Right atrium auricular region (tissue), 2 donors: ENCODE data around the gene ARAF. TPM values are rescaled to one million over a fixed set of nuclear protein-coding genes. Genes with fewer than 3 reads are reported as not detected.

Experiments
- DNase-seq: peaks from one replicate; pipeline ENCODE4 v3.0.0-alpha.2; 2019; ENCODE audit warnings: low spot score
- H3K27ac ChIP-seq, 2 donors: fragments of 200-600 bp; sonication (generic); 1 replicate in 1 of 2; 2 replicates in 1 of 2; pipeline ENCODE4 v1.5.1; 2016 to 2019
- H3K27me3 ChIP-seq, 2 donors: fragments of 200-600 bp; sonication (generic); one replicate each; pipeline versions ENCODE4 v1.5.1 to v1.6.0; 2017 to 2019
- H3K36me3 ChIP-seq: fragments of 200-600 bp; sonication (generic); one replicate; pipeline ENCODE4 v1.5.1; 2016
- H3K4me1 ChIP-seq, 2 donors: fragments of 200-600 bp; sonication (generic); one replicate each; pipeline versions ENCODE4 v1.5.1 to v1.6.0; 2017 to 2019
- H3K4me3 ChIP-seq, 2 donors: fragments of 200-600 bp; sonication (generic); 1 replicate in 1 of 2; 2 replicates in 1 of 2; pipeline ENCODE4 v1.5.1; 2017 to 2019; ENCODE audit warnings: mild to moderate bottlenecking in 1 of 2, moderate library complexity in 1 of 2
- H3K9me3 ChIP-seq, 2 donors: fragments of 200-600 bp; sonication (generic); one replicate each; pipeline ENCODE4 v1.5.1; 2019
- CTCF ChIP-seq, 2 donors: fragments of 200-600 bp; sonication (generic); IDR thresholded peaks; one replicate each; pipeline ENCODE4 v1.5.1; 2019; ENCODE audit warnings: antibody characterized with exemption in 2 of 2
- total RNA-seq, 2 donors: library from RNA; depleted of rRNA; stranded (reverse); fragments of >200 nt; gene quantifications; one replicate each; pipeline ENCODE4 v1.1.0, GENCODE V29; 2016

ARAF gene
- total RNA-seq, 2 donors from 2014 or later: 41.7 to 53.9 TPM

DNA sequence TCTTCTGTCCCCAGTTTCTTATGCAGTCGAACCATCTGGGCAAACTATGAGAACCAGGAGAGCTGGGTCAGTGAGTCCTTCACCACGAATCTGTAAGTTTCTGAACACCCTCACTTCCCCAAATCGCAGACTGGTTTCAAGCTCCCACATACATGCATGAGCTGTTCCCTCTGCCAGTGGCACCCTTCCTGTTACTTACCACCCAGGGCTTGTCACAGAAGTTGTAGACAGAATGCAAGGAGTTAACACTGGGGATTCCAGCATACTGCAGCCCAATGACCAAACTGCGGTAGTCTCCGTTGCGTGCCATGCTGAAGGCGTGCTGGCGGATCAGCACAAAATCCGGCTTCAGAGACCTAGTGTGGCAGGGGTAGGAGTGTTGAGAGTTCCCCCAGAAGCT is 44.0 kb downstream of the ARAF start:
- Histone ChIP-seq H3K27ac (no peak overlapping the region), H3K4me3 (no peak overlapping the region), H3K27me3 (no peaks in the 10 kb centered on the region), H3K36me3 (no peaks in the 10 kb centered on the region), H3K9me3 (peaks cover 9 to 10% of the 10 kb centered on the region in 2 donors), H3K4me1 (no peaks in the 10 kb centered on the region)
- DNase-seq: no peak
- TF ChIP-seq CTCF (IDR thresholded peaks at IDR 0.05): no peak

DNA sequence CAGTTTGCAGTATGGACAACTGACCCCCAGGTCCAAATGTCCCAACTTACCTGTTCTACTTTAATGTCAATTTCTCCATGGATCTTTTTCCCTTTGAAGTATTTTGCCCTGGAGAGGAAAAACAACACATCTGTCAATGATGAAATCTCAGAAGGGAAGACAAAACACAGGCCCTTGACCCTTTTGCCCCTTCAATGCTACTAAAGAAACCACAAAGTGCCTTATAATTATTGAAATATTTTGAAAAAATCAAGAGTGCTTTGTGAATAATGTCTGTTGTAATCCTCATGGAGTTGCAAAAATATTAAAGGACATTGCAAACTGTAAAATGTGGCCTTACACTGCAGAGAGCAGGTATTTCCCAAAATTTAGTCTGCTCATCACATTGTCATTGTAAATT is 46.1 kb downstream of the ARAF start:
- Histone ChIP-seq H3K27ac (no peak overlapping the region), H3K36me3 (no peaks in the 10 kb centered on the region), H3K4me3 (no peak overlapping the region), H3K4me1 (no peaks in the 10 kb centered on the region), H3K9me3 (no peaks in the 10 kb centered on the region), H3K27me3 (no peaks in the 10 kb centered on the region)
- TF ChIP-seq CTCF (IDR thresholded peaks at IDR 0.05): no peak
- no peak for DNase-seq

- Histone ChIP-seq H3K4me1 (no peaks in the 10 kb centered on the region), H3K4me3 (no peak overlapping the region), H3K27ac (no peak overlapping the region), H3K36me3 (no peaks in the 10 kb centered on the region), H3K27me3 (no peaks in the 10 kb centered on the region), H3K9me3 (no peaks in the 10 kb centered on the region)
- no peak for DNase-seq
- TF ChIP-seq CTCF (IDR thresholded peaks at IDR 0.05): no peak
Observed at GRCh38 chrX:47608130-47608810, 47.3 kb downstream of the ARAF start.

DNA sequence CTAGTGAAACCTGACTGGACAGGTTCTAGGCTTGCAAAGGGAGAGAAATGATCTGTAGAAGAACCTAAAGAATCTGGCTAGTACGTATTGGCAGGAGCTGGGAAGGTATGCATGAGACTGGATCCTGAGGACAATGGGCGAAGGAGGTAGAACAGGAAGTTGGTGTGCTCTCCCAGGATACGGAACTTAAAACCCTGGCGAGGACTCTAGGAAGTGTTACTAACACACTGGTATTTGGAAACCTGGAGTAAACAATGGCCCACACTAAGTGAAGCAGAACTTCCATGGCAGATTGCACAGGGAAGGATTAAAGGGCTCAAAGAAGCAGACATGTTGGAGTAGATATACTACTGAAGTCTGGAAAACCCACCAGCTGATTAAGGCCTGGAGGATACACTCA is 49.5 kb downstream of the ARAF start:
- H3K27ac ChIP-seq: no peak overlapping the region
- H3K36me3 ChIP-seq: no peaks in the 10 kb centered on the region
- TF ChIP-seq CTCF (IDR thresholded peaks at IDR 0.05): no peak
- no peak overlapping the region for H3K4me3 ChIP-seq
- H3K9me3 ChIP-seq: no peaks in the 10 kb centered on the region
- H3K27me3 ChIP-seq: no peaks in the 10 kb centered on the region
- H3K4me1 ChIP-seq: no peaks in the 10 kb centered on the region
- no peak for DNase-seq

DNA sequence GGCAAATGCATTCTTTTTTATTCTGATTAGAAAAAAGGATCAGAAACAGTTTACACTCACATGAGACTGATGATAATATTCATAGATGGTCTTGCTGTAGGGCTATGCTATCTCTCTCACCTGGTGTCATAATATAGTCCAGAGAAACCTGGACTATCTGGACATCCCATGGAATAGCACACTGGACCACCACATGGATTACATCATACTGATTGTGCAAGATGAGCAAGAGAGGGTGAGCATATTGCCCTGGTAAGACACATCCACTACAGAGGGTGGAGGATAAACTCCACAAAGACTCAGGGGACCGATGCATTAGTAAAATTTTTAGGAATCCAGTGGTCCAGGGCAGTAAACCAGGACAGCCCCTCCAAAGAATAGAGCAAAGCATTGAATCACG is 50.5 kb downstream of the ARAF start:
- TF ChIP-seq CTCF (IDR thresholded peaks at IDR 0.05): no peak
- Histone ChIP-seq H3K4me1 (no peaks in the 10 kb centered on the region), H3K4me3 (no peak overlapping the region), H3K27ac (no peak overlapping the region), H3K36me3 (no peaks in the 10 kb centered on the region), H3K27me3 (no peaks in the 10 kb centered on the region), H3K9me3 (no peaks in the 10 kb centered on the region)
- DNase-seq: no peak

DNA sequence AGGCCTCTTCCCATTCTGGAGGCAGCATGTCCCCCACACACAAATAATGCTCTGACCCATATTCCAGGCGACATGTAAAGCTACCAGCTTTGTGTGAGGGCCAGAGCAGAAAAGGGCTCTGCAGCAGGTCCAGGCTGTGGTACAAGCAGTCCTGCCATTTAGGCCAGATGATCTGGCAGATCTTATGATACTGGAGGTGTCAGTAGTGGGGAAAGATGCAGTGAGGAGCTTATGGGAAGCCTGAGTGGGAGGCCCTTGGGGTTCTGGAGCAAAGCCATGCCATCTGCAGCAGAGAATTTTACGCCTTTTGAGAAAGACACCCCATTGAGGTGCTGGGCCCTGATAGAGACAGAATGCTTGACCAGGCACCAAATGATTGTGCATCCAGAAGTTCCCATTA is 50.9 kb downstream of the ARAF start:
- no peak overlapping the region for H3K4me3 ChIP-seq
- no peaks in the 10 kb centered on the region for H3K9me3 ChIP-seq
- H3K27ac ChIP-seq: no peak overlapping the region
- TF ChIP-seq CTCF (IDR thresholded peaks at IDR 0.05): no peak
- no peaks in the 10 kb centered on the region for H3K36me3 ChIP-seq
- no peaks in the 10 kb centered on the region for H3K4me1 ChIP-seq
- DNase-seq: no peak
- H3K27me3 ChIP-seq: no peaks in the 10 kb centered on the region
